K562 (cell line): Measurements from ENCODE around the gene LDB2. TPM values are rescaled to one million over a fixed set of nuclear protein-coding genes. Genes with fewer than 3 reads are reported as not detected.

ENCODE experiments used
- ATAC-seq: fragments of 200-7000 bp; cut with Tn5 transposase; 3 replicates; pipeline ENCODE4 v1.9.1; 2020; ENCODE audit warnings: moderate library complexity
- BruUV-seq: library from RNA; stranded (reverse); fragments of 400-500 nt; replicated peaks from 2 replicates; lab custom pipeline; 2021; lab: Mats Ljungman, UMichigan
- CTCF ChIA-PET: fragments of 300-600 bp; formaldehyde crosslinking; extraction: SDS; loops from one replicate; lab custom pipeline; 2021; ENCODE audit warnings: low intra/inter-chr PET ratio; lab: Yijun Ruan, JAX
- POLR2A ChIA-PET: fragments of 300-600, 350-650 bp; sonication (Branson Sonifier 250); formaldehyde crosslinking; extraction: SDS; loops from one replicate; lab custom pipeline; 2021; ENCODE audit warnings: antibody characterized with exemption, inconsistent platforms; lab: Yijun Ruan, JAX
- DNase-seq, 4 experiments: peaks; one replicate each; pipeline versions ENCODE4 v3.0.0 to v3.0.0-alpha.2; 2011 to 2018; ENCODE audit warnings: low spot score in 3 of 4, mixed read lengths in 3 of 4; ENCODE audit errors: extremely low read depth in 1 of 4
- FAIRE-seq: peaks from 2 replicates; lab custom pipeline; 2011; peaks lifted over from hg19 to GRCh38; lab: Jason Lieb, UNC
- H2AFZ ChIP-seq: 2 replicates; pipeline ENCODE4 v1.6.0; 2011; ENCODE audit warnings: low read depth, low read length, control low read depth, inconsistent platforms
- H3K27ac ChIP-seq: fragments of 200-600 bp; 3 replicates; pipeline ENCODE4 v1.8.0; 2011; ENCODE audit warnings: low read depth, mild to moderate bottlenecking, control low read depth, inconsistent platforms, low read length, moderate library complexity, mixed read lengths; ENCODE audit errors: extremely low read depth
- H3K27me3 ChIP-seq, 2 experiments: fragments of 300-600 bp in 1 of 2; 2 replicates in 1 of 2; 3 replicates in 1 of 2; pipeline versions ENCODE4 v1.6.0 to v1.8.0; 2011; ENCODE audit warnings: inconsistent platforms in 2 of 2, low read length in 2 of 2, mild to moderate bottlenecking in 1 of 2, mixed read lengths in 1 of 2, moderate library complexity in 1 of 2; ENCODE audit not compliant: control insufficient read depth in 2 of 2, insufficient read depth in 2 of 2
- H3K36me3 ChIP-seq: fragments of 300-600 bp; 3 replicates; pipeline ENCODE4 v1.8.0; 2011; ENCODE audit warnings: mild to moderate bottlenecking, low read length, inconsistent platforms; ENCODE audit not compliant: control insufficient read depth, insufficient read depth
- H3K4me1 ChIP-seq, 2 experiments: fragments of 200-600 bp in 1 of 2; replicated peaks in 1 of 2; 2 replicates in 1 of 2; 3 replicates in 1 of 2; pipeline versions ENCODE4 v1.5.1 to v1.8.0; 2011; ENCODE audit warnings: inconsistent platforms in 2 of 2, low read length in 2 of 2, mild to moderate bottlenecking in 1 of 2, mixed read lengths in 1 of 2, moderate library complexity in 1 of 2; ENCODE audit not compliant: control insufficient read depth in 2 of 2, insufficient read depth in 2 of 2
- H3K4me2 ChIP-seq: 2 replicates; pipeline ENCODE4 v1.6.1; 2011; ENCODE audit warnings: low read length, control low read depth, inconsistent platforms, mixed read lengths; ENCODE audit not compliant: insufficient read depth
- H3K4me3 ChIP-seq: fragments of 200-600 bp; sonication (generic), shearing (Covaris generic); 2 replicates; pipeline ENCODE4 v1.5.1; 2016; ENCODE audit warnings: control low read depth, inconsistent platforms
- H3K79me2 ChIP-seq: fragments of 200-600 bp; 3 replicates; pipeline ENCODE4 v1.8.0; 2011; ENCODE audit warnings: low read length, inconsistent platforms; ENCODE audit not compliant: control insufficient read depth, insufficient read depth
- H3K9ac ChIP-seq, 2 experiments: 2 replicates each; pipeline versions ENCODE4 v1.6.0 to v1.6.1; 2011; ENCODE audit warnings: low read depth in 2 of 2, low read length in 2 of 2, control low read depth in 1 of 2, inconsistent platforms in 1 of 2, mild to moderate bottlenecking in 1 of 2, mixed read lengths in 1 of 2; ENCODE audit not compliant: insufficient read depth in 1 of 2
- H3K9me1 ChIP-seq: one replicate; pipeline ENCODE4 v1.6.0; 2011; ENCODE audit warnings: inconsistent platforms, mild to moderate bottlenecking, low read length, moderate library complexity; ENCODE audit not compliant: control insufficient read depth, insufficient read depth
- H3K9me3 ChIP-seq: replicated peaks from 2 replicates; pipeline ENCODE4 v1.5.1; 2011; ENCODE audit warnings: low read depth, low read length, inconsistent platforms; ENCODE audit not compliant: control insufficient read depth, insufficient read depth
- H4K20me1 ChIP-seq: replicated peaks from 2 replicates; pipeline ENCODE4 v1.6.1; 2011; ENCODE audit warnings: low read length, inconsistent platforms, mixed read lengths; ENCODE audit not compliant: control insufficient read depth, insufficient read depth
- FOXK2 ChIP-seq, 2 experiments: fragments of 450-650 bp; IDR thresholded peaks in 1 of 2; conservative IDR thresholded peaks in 1 of 2; 2 replicates each; pipeline ENCODE4 v1.6.1; 2016; ENCODE audit warnings: low read depth in 2 of 2, mild to moderate bottlenecking in 1 of 2
- GTF2B ChIP-seq: IDR thresholded peaks from 2 replicates; pipeline ENCODE4 v1.6.1; 2011; ENCODE audit not compliant: insufficient read length; ENCODE audit errors: extremely low read depth
- HNRNPK ChIP-seq: fragments of 200-400 bp; formaldehyde crosslinking; IDR thresholded peaks from one replicate; pipeline ENCODE4 v1.6.1; 2018; ENCODE audit warnings: mild to moderate bottlenecking, low read depth, low read length; ENCODE audit not compliant: poor library complexity, severe bottlenecking
- HNRNPLL ChIP-seq: fragments of 200-400 bp; formaldehyde crosslinking; IDR thresholded peaks from 2 replicates; pipeline ENCODE4 v1.6.1; 2017; ENCODE audit warnings: low read length, low read depth, mild to moderate bottlenecking; ENCODE audit not compliant: poor library complexity, severe bottlenecking
- JUNB ChIP-seq: fragments of 450-650 bp; formaldehyde crosslinking; conservative IDR thresholded peaks from 2 replicates; pipeline ENCODE4 v1.4.0; 2020; ENCODE audit warnings: mild to moderate bottlenecking
- TAF1 ChIP-seq: IDR thresholded peaks from 2 replicates; pipeline ENCODE4 v1.6.1; 2011; ENCODE audit warnings: mild to moderate bottlenecking, low read length, moderate library complexity; ENCODE audit not compliant: insufficient read depth, control insufficient read depth, severe bottlenecking; ENCODE audit errors: extremely low read depth
- TAF7 ChIP-seq: fragments of 450-650 bp; IDR thresholded peaks from 2 replicates; pipeline ENCODE4 v1.6.1; 2016; ENCODE audit warnings: missing genetic modification characterization, missing compliant biosample characterization
- TCF7 ChIP-seq: sonication (generic); IDR thresholded peaks from 2 replicates; pipeline ENCODE4 v1.6.1; 2016; ENCODE audit warnings: antibody characterized with exemption, borderline replicate concordance
- ZBTB40 ChIP-seq, 2 experiments: fragments of 450-650 bp in 1 of 2; sonication (generic) in 1 of 2; formaldehyde crosslinking in 1 of 2; IDR thresholded peaks; 2 replicates each; pipeline versions ENCODE4 v1.7.1 to v1.9.0; 2016 to 2022; ENCODE audit warnings: inconsistent platforms in 1 of 2, mild to moderate bottlenecking in 1 of 2, missing genetic modification reagents in 1 of 2
- ZNF239 ChIP-seq: fragments of 250-450 bp; sonication (Bioruptor Pico); IDR thresholded peaks from 2 replicates; pipeline ENCODE4 v1.4.0; 2020; ENCODE audit warnings: mild to moderate bottlenecking
- WGBS: fragments of 100-300 bp; shearing (Covaris generic); methylation state at CpG from one replicate; pipeline ENCODE4 v1.1.6; 2016; ENCODE audit warnings: low coverage, mixed read lengths; ENCODE audit not compliant: insufficient coverage; ENCODE audit errors: missing lambda C conversion rate; 5-methylcytosine and 5-hydroxymethylcytosine counted together
- in situ Hi-C: fragments of 300-500 bp; cut with MboI; formaldehyde crosslinking; loops from 4 replicates; pipeline ENCODE4 v1.15.0; 2018; ENCODE audit warnings: inconsistent platforms, mixed read lengths
- intact Hi-C: fragments of 100-400 bp; cut with micrococcal nuclease; formaldehyde crosslinking; loops from 2 replicates; pipeline ENCODE4 v1.14.2; 2022
- polyA plus RNA-seq, 8 experiments: library from polyadenylated mRNA; depleted of rRNA in 4 of 8; stranded (reverse) in 5 of 8; unstranded in 3 of 8; fragments of >200 nt; fragmentation: Nextera tagmentation in 2 of 8; fragmentation: Illumina TruSeq in 1 of 8; extraction: Ambion mirVana in 2 of 8; extraction: Trizol in 1 of 8; gene quantifications; 2 replicates each; pipeline versions ENCODE4 v1.2.1 to v1.2.3, GENCODE V29; 2011 to 2014; ENCODE audit warnings: inconsistent platforms in 1 of 8, missing spikeins in 1 of 8
- total RNA-seq, 7 experiments: library from RNA; depleted of rRNA in 6 of 7; stranded (reverse); fragments of >200 nt in 6 of 7; fragmentation: Illumina TruSeq in 2 of 7; extraction: Trizol in 2 of 7; gene quantifications; 2 replicates each; pipeline versions ENCODE4 v1.2.1 to v1.2.3, GENCODE V29; 2011 to 2021; ENCODE audit warnings: low replicate concordance in 1 of 7
- TF ChIP-seq, protein P1 (sequence below): fragments of 450-650 bp; formaldehyde crosslinking; IDR thresholded peaks from 2 replicates; pipeline ENCODE4 v1.4.0; 2020; ENCODE audit warnings: mild to moderate bottlenecking, mixed read lengths

LDB2 gene
- total and polyA plus RNA-seq, 9 of the 15 experiments (the other 6 are each of a cell fraction or from before 2014, with no cell fraction given) = 0.10 to 0.20 TPM; not detected in 7

GRCh38 chr4:16818005-16818404 is 80.4 kb downstream of the LDB2 start:
- no TSS peak for BruUV-seq
- no peaks in the 10 kb centered on the region for H4K20me1 ChIP-seq
- H3K36me3 ChIP-seq = no peaks in the 10 kb centered on the region
- no peaks in the 10 kb centered on the region for H3K9me3 ChIP-seq
- no peaks in the 10 kb centered on the region for H3K9me1 ChIP-seq
- intact Hi-C loops (no loop called here), in situ Hi-C loops (no loop called here)
- DNase-seq (no peak), FAIRE-seq (no peak), ATAC-seq (no peak)
- H3K27ac ChIP-seq = no peak overlapping the region
- H3K4me3 ChIP-seq = no peak overlapping the region
- H3K4me2 ChIP-seq = no peak overlapping the region
- ChIA-PET POLR2A (no interaction called here), CTCF (no interaction called here)
- H3K27me3 ChIP-seq = no peaks in the 10 kb centered on the region
- no peak overlapping the region for H2AFZ ChIP-seq
- WGBS = 0% methylated on average over 3 of the region's 3 CpGs
- no peaks in the 10 kb centered on the region for H3K79me2 ChIP-seq
- no peak overlapping the region for H3K9ac ChIP-seq
- H3K4me1 ChIP-seq = no peaks in the 10 kb centered on the region
- TF ChIP-seq ZNF239 (CRISPR knock-in tag) (no peak), ZBTB40 (IDR thresholded peaks at IDR 0.05) (no peak), ZBTB40 (CRISPR knock-in tag; IDR thresholded peaks at IDR 0.05) (no peak), JUNB (CRISPR knock-in tag) (no peak), GTF2B (no peak), TAF7 (tag) (no peak), TCF7 (no peak), HNRNPK (no peak), TAF1 (no peak), HNRNPLL (no peak), FOXK2 (conservative IDR thresholded peaks at IDR 0.05 in 1 of 2, IDR thresholded peaks at IDR 0.05 in 1 of 2; ENCODE audit: low read depth in 2 of 2) (no peak)
- TF ChIP-seq, protein P1, sequence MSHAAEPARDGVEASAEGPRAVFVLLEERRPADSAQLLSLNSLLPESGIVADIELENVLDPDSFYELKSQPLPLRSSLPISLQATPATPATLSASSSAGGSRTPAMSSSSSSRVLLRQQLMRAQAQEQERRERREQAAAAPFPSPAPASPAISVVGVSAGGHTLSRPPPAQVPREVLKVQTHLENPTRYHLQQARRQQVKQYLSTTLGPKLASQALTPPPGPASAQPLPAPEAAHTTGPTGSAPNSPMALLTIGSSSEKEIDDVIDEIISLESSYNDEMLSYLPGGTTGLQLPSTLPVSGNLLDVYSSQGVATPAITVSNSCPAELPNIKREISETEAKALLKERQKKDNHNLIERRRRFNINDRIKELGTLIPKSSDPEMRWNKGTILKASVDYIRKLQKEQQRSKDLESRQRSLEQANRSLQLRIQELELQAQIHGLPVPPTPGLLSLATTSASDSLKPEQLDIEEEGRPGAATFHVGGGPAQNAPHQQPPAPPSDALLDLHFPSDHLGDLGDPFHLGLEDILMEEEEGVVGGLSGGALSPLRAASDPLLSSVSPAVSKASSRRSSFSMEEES (CRISPR knock-in tag) = no peak
